Hepatocyte (in vitro differentiated cells): ENCODE measurements around the gene PHF12. TPM values are rescaled to one million over a fixed set of nuclear protein-coding genes. Genes with fewer than 3 reads are reported as not detected.

Experiments
- DNase-seq: peaks from one replicate; pipeline ENCODE4 v3.0.0-alpha.2; 2016; ENCODE audit warnings: low spot score
- H2AFZ ChIP-seq: fragments of 200-600 bp; sonication (generic); 2 replicates; pipeline ENCODE4 v1.6.0; 2016; ENCODE audit warnings: antibody characterized with exemption, mild to moderate bottlenecking
- H3K27ac ChIP-seq: fragments of 200-600 bp; sonication (generic); 2 replicates; pipeline ENCODE4 v1.5.1; 2016; ENCODE audit warnings: mild to moderate bottlenecking
- H3K27me3 ChIP-seq: fragments of 200-600 bp; sonication (generic); 2 replicates; pipeline ENCODE4 v1.6.1; 2016
- H3K36me3 ChIP-seq: fragments of 200-600 bp; sonication (generic); replicated peaks from 2 replicates; pipeline ENCODE4 v1.5.1; 2016; ENCODE audit warnings: low read depth; ENCODE audit not compliant: insufficient read depth
- H3K4me1 ChIP-seq: fragments of 200-600 bp; sonication (generic); 2 replicates; pipeline ENCODE4 v1.5.1; 2016; ENCODE audit warnings: mild to moderate bottlenecking, moderate library complexity; ENCODE audit not compliant: insufficient read depth
- H3K4me2 ChIP-seq: fragments of 200-600 bp; sonication (generic); 2 replicates; pipeline ENCODE4 v1.6.0; 2016
- H3K4me3 ChIP-seq: fragments of 200-600 bp; sonication (generic); 2 replicates; pipeline ENCODE4 v1.5.1; 2016; ENCODE audit warnings: mild to moderate bottlenecking
- H3K79me2 ChIP-seq: fragments of 200-600 bp; sonication (generic); 2 replicates; pipeline ENCODE4 v1.6.0; 2017; ENCODE audit warnings: mild to moderate bottlenecking
- H3K9me2 ChIP-seq: fragments of 200-600 bp; sonication (generic); replicated peaks from 2 replicates; pipeline ENCODE4 v1.6.0; 2017; ENCODE audit warnings: mild to moderate bottlenecking; ENCODE audit not compliant: insufficient read depth
- H3K9me3 ChIP-seq: fragments of 200-600 bp; sonication (generic); 2 replicates; pipeline ENCODE4 v1.5.1; 2016; ENCODE audit warnings: low read depth, mild to moderate bottlenecking
- H4K20me1 ChIP-seq: fragments of 200-600 bp; sonication (generic); 2 replicates; pipeline ENCODE4 v1.6.0; 2016; ENCODE audit warnings: mild to moderate bottlenecking; ENCODE audit not compliant: insufficient read depth, poor library complexity, severe bottlenecking
- EZH2 ChIP-seq: fragments of 200-600 bp; sonication (generic); IDR thresholded peaks from 2 replicates; pipeline ENCODE4 v1.6.1; 2016; ENCODE audit warnings: antibody characterized with exemption, mild to moderate bottlenecking, borderline replicate concordance
- EZH2phosphoT487 ChIP-seq: fragments of 200-600 bp; sonication (generic); IDR thresholded peaks from one replicate; pipeline ENCODE4 v1.6.1; 2018; ENCODE audit warnings: antibody characterized with exemption, mild to moderate bottlenecking, low read depth, moderate library complexity; ENCODE audit not compliant: unreplicated experiment, severe bottlenecking
- WGBS: methylation state at CpG from one replicate; pipeline ENCODE4 v1.1.6; 2016; ENCODE audit warnings: low lambda C conversion rate; ENCODE audit errors: missing lambda C conversion rate; 5-methylcytosine and 5-hydroxymethylcytosine counted together
- polyA plus RNA-seq: library from polyadenylated mRNA; unstranded; fragments of >200 nt; fragmentation: Nextera tagmentation; extraction: Ambion mirVana; gene quantifications from 2 replicates; pipeline ENCODE4 v1.2.1, GENCODE V29; 2016
- total RNA-seq: library from RNA; depleted of rRNA; stranded (reverse); fragments of >200 nt; gene quantifications from 2 replicates; pipeline ENCODE4 v1.2.3, GENCODE V29; 2014
- TF ChIP-seq, protein P1 (sequence below): fragments of 200-600 bp; sonication (generic); IDR thresholded peaks from 2 replicates; pipeline ENCODE4 v1.5.1; 2016; ENCODE audit warnings: antibody characterized with exemption, mild to moderate bottlenecking; ENCODE audit not compliant: poor library complexity

PHF12 gene
- total and polyA plus RNA-seq, 2 experiments from 2014 or later: 12.1 to 19.0 TPM

- H3K4me1 ChIP-seq: no peaks in the 10 kb centered on the region
- no peak overlapping the region for H3K4me2 ChIP-seq
- TF ChIP-seq, protein P1, sequence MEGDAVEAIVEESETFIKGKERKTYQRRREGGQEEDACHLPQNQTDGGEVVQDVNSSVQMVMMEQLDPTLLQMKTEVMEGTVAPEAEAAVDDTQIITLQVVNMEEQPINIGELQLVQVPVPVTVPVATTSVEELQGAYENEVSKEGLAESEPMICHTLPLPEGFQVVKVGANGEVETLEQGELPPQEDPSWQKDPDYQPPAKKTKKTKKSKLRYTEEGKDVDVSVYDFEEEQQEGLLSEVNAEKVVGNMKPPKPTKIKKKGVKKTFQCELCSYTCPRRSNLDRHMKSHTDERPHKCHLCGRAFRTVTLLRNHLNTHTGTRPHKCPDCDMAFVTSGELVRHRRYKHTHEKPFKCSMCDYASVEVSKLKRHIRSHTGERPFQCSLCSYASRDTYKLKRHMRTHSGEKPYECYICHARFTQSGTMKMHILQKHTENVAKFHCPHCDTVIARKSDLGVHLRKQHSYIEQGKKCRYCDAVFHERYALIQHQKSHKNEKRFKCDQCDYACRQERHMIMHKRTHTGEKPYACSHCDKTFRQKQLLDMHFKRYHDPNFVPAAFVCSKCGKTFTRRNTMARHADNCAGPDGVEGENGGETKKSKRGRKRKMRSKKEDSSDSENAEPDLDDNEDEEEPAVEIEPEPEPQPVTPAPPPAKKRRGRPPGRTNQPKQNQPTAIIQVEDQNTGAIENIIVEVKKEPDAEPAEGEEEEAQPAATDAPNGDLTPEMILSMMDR: no peak
- TF ChIP-seq EZH2phosphoT487 (no peak), EZH2 (no peak)
- H3K9me2 ChIP-seq: no peaks in the 10 kb centered on the region
- no peaks in the 10 kb centered on the region for H3K9me3 ChIP-seq
- WGBS: 93% methylated on average over 2 of the region's 2 CpGs
- H4K20me1 ChIP-seq: peaks cover 62% of the 10 kb centered on the region
- no peaks in the 10 kb centered on the region for H3K27me3 ChIP-seq
- no peak for DNase-seq
- H3K36me3 ChIP-seq: no peaks in the 10 kb centered on the region
- no peak overlapping the region for H2AFZ ChIP-seq
- H3K79me2 ChIP-seq: peaks cover 86% of the 10 kb centered on the region
- H3K27ac ChIP-seq: no peak overlapping the region
- H3K4me3 ChIP-seq: no peak overlapping the region
These were observed 23.3 kb downstream of the PHF12 start for GRCh38 chr17:28928061-28928460.

DNA sequence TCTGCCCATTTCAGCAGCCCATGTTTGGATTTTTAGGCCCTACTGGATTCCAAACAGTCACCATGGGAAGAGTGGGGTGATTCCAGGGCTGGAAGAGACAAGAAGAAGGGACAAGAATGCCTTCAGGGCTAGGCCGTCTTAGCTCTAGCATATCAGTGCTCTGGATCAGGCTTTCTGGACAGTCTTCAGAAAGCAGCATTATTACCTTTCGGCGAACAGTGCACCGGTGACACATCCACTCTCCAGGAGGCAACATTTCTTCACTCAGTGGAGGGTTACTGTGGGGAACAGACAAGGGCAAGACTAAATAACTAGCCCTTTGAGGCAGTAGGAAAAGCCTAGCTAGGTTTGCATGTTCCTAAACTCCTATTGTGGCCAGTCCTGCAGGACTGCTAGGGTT, 24.5 kb downstream of the PHF12 start:
- H3K4me1 ChIP-seq: no peaks in the 10 kb centered on the region
- no peak overlapping the region for H2AFZ ChIP-seq
- TF ChIP-seq EZH2phosphoT487 (no peak), EZH2 (no peak)
- TF ChIP-seq, protein P1: no peak
- H3K36me3 ChIP-seq: no peaks in the 10 kb centered on the region
- no peaks in the 10 kb centered on the region for H3K27me3 ChIP-seq
- H4K20me1 ChIP-seq: peaks cover 53% of the 10 kb centered on the region
- no peaks in the 10 kb centered on the region for H3K9me2 ChIP-seq
- no peak overlapping the region for H3K27ac ChIP-seq
- WGBS: 74% methylated on average over 4 of the region's 4 CpGs
- peaks cover 86% of the 10 kb centered on the region for H3K79me2 ChIP-seq
- no peak overlapping the region for H3K4me3 ChIP-seq
- no peak for DNase-seq
- no peak overlapping the region for H3K4me2 ChIP-seq
- no peaks in the 10 kb centered on the region for H3K9me3 ChIP-seq

DNA sequence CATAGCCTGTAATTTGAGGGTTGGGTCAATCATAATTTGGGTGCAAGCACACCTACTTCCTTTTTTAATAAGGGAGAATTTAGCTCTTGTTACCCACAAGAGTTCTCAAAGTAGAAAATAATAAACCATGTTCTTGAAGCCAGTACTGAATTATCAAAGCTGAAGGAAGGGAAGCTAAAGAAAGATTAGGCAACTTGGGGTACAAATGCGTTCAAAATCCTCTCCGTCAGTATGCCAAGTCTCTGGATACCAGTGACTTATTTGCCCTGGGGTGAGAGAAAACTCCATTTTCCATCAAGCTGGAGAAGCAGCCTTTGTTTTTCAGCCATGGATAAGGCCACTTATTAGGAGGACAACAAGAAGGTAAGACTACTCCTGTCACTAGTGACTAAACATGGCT, 25.0 kb downstream of the PHF12 start:
- Histone ChIP-seq H4K20me1 (peaks cover 51% of the 10 kb centered on the region), H2AFZ (no peak overlapping the region), H3K27ac (no peak overlapping the region), H3K79me2 (peaks cover 84% of the 10 kb centered on the region), H3K27me3 (no peaks in the 10 kb centered on the region), H3K4me1 (no peaks in the 10 kb centered on the region), H3K9me2 (no peaks in the 10 kb centered on the region), H3K4me2 (no peak overlapping the region), H3K9me3 (no peaks in the 10 kb centered on the region), H3K4me3 (no peak overlapping the region), H3K36me3 (no peaks in the 10 kb centered on the region)
- TF ChIP-seq, protein P1: no peak
- TF ChIP-seq EZH2: no peak
- no peak for TF ChIP-seq EZH2phosphoT487
- no peak for DNase-seq
- WGBS: 93% methylated on average over 2 of the region's 2 CpGs

DNA sequence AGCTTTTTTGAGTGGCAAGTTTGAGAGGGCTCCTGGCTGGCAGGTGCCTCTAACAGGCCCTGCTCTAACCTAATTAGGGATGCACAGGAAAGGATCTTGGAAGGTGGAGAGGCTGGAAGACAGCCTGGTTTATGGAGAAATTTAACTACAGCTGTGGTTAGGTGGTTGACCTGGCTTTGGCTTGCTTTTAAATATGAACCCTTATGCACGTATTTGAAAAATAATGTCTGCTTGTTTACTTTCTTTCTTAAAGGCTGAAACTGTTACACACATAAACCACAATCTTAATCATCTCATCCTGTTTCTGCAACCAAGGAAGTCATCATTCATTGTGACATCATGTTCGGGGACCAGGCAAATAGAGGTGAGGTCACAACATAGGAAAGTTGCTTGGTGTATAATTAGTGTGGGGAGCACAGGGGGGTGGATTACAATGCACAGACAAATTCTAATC, 25.4 kb downstream of the PHF12 start:
- H3K9me3 ChIP-seq: no peaks in the 10 kb centered on the region
- H4K20me1 ChIP-seq: peaks cover 47% of the 10 kb centered on the region
- H3K36me3 ChIP-seq: no peaks in the 10 kb centered on the region
- no peak for DNase-seq
- no peaks in the 10 kb centered on the region for H3K9me2 ChIP-seq
- H3K4me1 ChIP-seq: no peaks in the 10 kb centered on the region
- H3K79me2 ChIP-seq: peaks cover 80% of the 10 kb centered on the region
- H3K27ac ChIP-seq: no peak overlapping the region
- no peak for TF ChIP-seq EZH2
- no peak for TF ChIP-seq EZH2phosphoT487
- TF ChIP-seq, protein P1: no peak
- no peak overlapping the region for H2AFZ ChIP-seq
- H3K4me2 ChIP-seq: no peak overlapping the region
- no peaks in the 10 kb centered on the region for H3K27me3 ChIP-seq
- no peak overlapping the region for H3K4me3 ChIP-seq
- WGBS: 63% methylated on average over 2 of the region's 2 CpGs
